Measurements from ENCODE around the gene HYAL2.
A peak's percentile ranks its signal among the peaks of the same experiment; 100 is the strongest.

HYAL2 gene

GRCh38 chr3:50303013-50303815, 19.3 kb downstream of the HYAL2 start, which contains the start of gene HYAL1:
TSS of gene HYAL1 (minus strand) at chr3:50303574. CDS start at chr3:50302956, 618 bp downstream.
- no peak for TF ChIP-seq ZNF670 (tag by site-specific recombination; IDR thresholded peaks at IDR 0.05; ENCODE audit: low read depth)
- TF ChIP-seq SP3 (tag by site-specific recombination; IDR thresholded peaks at IDR 0.05) = peak; percentile 47; the same call in 1 of the 2 replicates
- no peak for TF ChIP-seq ZNF560 (tag by site-specific recombination; IDR thresholded peaks at IDR 0.05; ENCODE audit: borderline replicate concordance)
- TF ChIP-seq ZNF169 (tag by site-specific recombination; IDR thresholded peaks at IDR 0.05) = no peak
- TF ChIP-seq CTCF (tag by site-specific recombination; IDR thresholded peaks at IDR 0.05) = 0 out of 2 replicates have a peak, but pooled peaks have one; percentile 23
- peak; percentile 51; the same call in 1 of the 2 replicates for TF ChIP-seq SP2 (tag by site-specific recombination; IDR thresholded peaks at IDR 0.05)

GRCh38 chr3:50302095-50303012, 20.2 kb downstream of the HYAL2 start:
- Histone ChIP-seq H3K27ac (ENCODE audit: extremely low read depth, low read depth, low read length) (no peak overlapping the region), H3K4me1 (ENCODE audit: control insufficient read depth, insufficient read depth, low read length) (no peaks in the 10 kb centered on the region), H3K4me3 (ENCODE audit: low read depth, low read length) (no peak overlapping the region), H3K36me3 (ENCODE audit: control insufficient read depth in 2 of 2, insufficient read depth in 1 of 2, low read length in 2 of 2) (peaks cover 0 to 1% of the 10 kb centered on the region in 2 experiments; a peak in 1 of 3 replicates), H3K9me3 (ENCODE audit: control insufficient read depth, insufficient read depth, low read depth, low read length) (no peaks in the 10 kb centered on the region)
- TF ChIP-seq ZNF26 (tag by site-specific recombination; IDR thresholded peaks at IDR 0.05) (no peak), ZNF394 (tag by site-specific recombination; IDR thresholded peaks at IDR 0.05; ENCODE audit: borderline replicate concordance) (no peak), ZNF560 (tag by site-specific recombination; IDR thresholded peaks at IDR 0.05; ENCODE audit: borderline replicate concordance) (no peak), RBAK (tag by site-specific recombination; IDR thresholded peaks at IDR 0.05) (no peak), ZNF624 (tag by site-specific recombination; IDR thresholded peaks at IDR 0.05) (no peak), ZNF510 (tag by site-specific recombination; IDR thresholded peaks at IDR 0.05; ENCODE audit: insufficient replicate concordance) (no peak)
- POLR2A ChIA-PET = interaction anchor here (0.7 to 1.5 kb wide), 3 partner anchors 10 to 26 kb away, joined by 4 to 5 read pairs (median 4); partner anchors contain the start of genes IFRD2 and TUSC2
- CTCF ChIA-PET = interaction anchor here (0.6 to 1.3 kb wide), 4 partner anchors 22 to 1312 kb away, joined by 3 to 4 read pairs (median 3); no protein-coding TSS in a partner anchor

More at GRCh38 chr3:50303013-50303815, 19.3 kb downstream of the HYAL2 start, which contains the start of gene HYAL1:
- H3K9me3 ChIP-seq (ENCODE audit: control insufficient read depth, insufficient read depth, low read depth, low read length) = no peaks in the 10 kb centered on the region
- no peaks in the 10 kb centered on the region for H3K36me3 ChIP-seq (ENCODE audit: control insufficient read depth in 2 of 2, insufficient read depth in 1 of 2, low read length in 2 of 2)
- no peak within 1 kb of the TSS for H3K4me3 ChIP-seq (ENCODE audit: low read depth, low read length)
- CTCF ChIA-PET = interaction anchor here (1.3 kb wide), 1 partner anchor 22 kb away, joined by 4 read pairs; no protein-coding TSS in a partner anchor
- no peak within 1 kb of the TSS for H3K27ac ChIP-seq (ENCODE audit: extremely low read depth, low read depth, low read length)
- no peaks in the 10 kb centered on the region for H3K4me1 ChIP-seq (ENCODE audit: control insufficient read depth, insufficient read depth, low read length)
- POLR2A ChIA-PET = interaction anchor here (0.7 to 1.5 kb wide), 2 partner anchors 11 to 25 kb away, joined by 4 to 5 read pairs; partner anchors contain the start of gene IFRD2

GRCh38 chr3:50300681-50301254, 21.8 kb downstream of the HYAL2 start:
- POLR2A ChIA-PET = no interaction called here
- H3K36me3 ChIP-seq (ENCODE audit: control insufficient read depth in 2 of 2, insufficient read depth in 1 of 2, low read length in 2 of 2) = peaks cover 0 to 4% of the 10 kb centered on the region in 2 experiments; a peak in 1 of 3 replicates
- TF ChIP-seq ZBTB1 (tag by site-specific recombination; IDR thresholded peaks at IDR 0.05) (no peak), EGR2 (tag by site-specific recombination; IDR thresholded peaks at IDR 0.05; ENCODE audit: low read depth) (no peak), IKZF3 (tag by site-specific recombination; IDR thresholded peaks at IDR 0.05) (no peak), ZNF362 (tag by site-specific recombination; IDR thresholded peaks at IDR 0.05) (no peak), KLF9 (tag by site-specific recombination; IDR thresholded peaks at IDR 0.05; ENCODE audit: low read depth) (no peak), PRDM6 (tag by site-specific recombination; IDR thresholded peaks at IDR 0.05) (no peak)

More at GRCh38 chr3:50300681-50301254, 21.8 kb downstream of the HYAL2 start:
- Histone ChIP-seq H3K9me3 (ENCODE audit: control insufficient read depth, insufficient read depth, low read depth, low read length) (no peaks in the 10 kb centered on the region), H3K27ac (ENCODE audit: extremely low read depth, low read depth, low read length) (no peak overlapping the region; the same call in 1 of the 2 replicates), H3K4me3 (ENCODE audit: low read depth, low read length) (no peak overlapping the region), H3K4me1 (ENCODE audit: control insufficient read depth, insufficient read depth, low read length) (no peaks in the 10 kb centered on the region)
- CTCF ChIA-PET = interaction anchor here (0.6 kb wide), 1 partner anchor 18 kb away, joined by 5 read pairs; no protein-coding TSS in a partner anchor
